Smooth muscle cell (in vitro differentiated cells): ENCODE data around the gene WIPI1. TPM values are rescaled to one million over a fixed set of nuclear protein-coding genes. Genes with fewer than 3 reads are reported as not detected.
A peak's percentile ranks its signal among the peaks of the same experiment; 100 is the strongest.

ENCODE experiments used
- DNase-seq: peaks from one replicate; lab custom pipeline; 2025; ENCODE audit not compliant: unreplicated experiment; lab: John Stamatoyannopoulos, UW
- H2AFZ ChIP-seq: fragments of 200-600 bp; sonication (generic); 2 replicates; pipeline ENCODE4 v1.6.0; 2016; ENCODE audit warnings: antibody characterized with exemption, low read depth, mild to moderate bottlenecking
- H3F3A ChIP-seq: fragments of 200-600 bp; sonication (generic); 2 replicates; pipeline ENCODE4 v1.6.0; 2017; ENCODE audit warnings: antibody characterized with exemption, low read depth
- H3K27ac ChIP-seq: fragments of 200-600 bp; sonication (generic); 2 replicates; pipeline ENCODE4 v1.5.1; 2016; ENCODE audit warnings: low read depth, mild to moderate bottlenecking
- H3K27me3 ChIP-seq: fragments of 200-600 bp; sonication (generic); 2 replicates; pipeline ENCODE4 v1.6.1; 2016; ENCODE audit warnings: low read depth, mild to moderate bottlenecking
- H3K36me3 ChIP-seq: fragments of 200-600 bp; sonication (generic); 2 replicates; pipeline ENCODE4 v1.5.1; 2016; ENCODE audit warnings: low read depth
- H3K4me1 ChIP-seq: fragments of 200-600 bp; sonication (generic); 2 replicates; pipeline ENCODE4 v1.5.1; 2016; ENCODE audit warnings: low read depth
- H3K4me2 ChIP-seq: fragments of 200-600 bp; sonication (generic); 2 replicates; pipeline ENCODE4 v1.6.0; 2016; ENCODE audit warnings: mild to moderate bottlenecking
- H3K4me3 ChIP-seq: fragments of 200-600 bp; sonication (generic); 2 replicates; pipeline ENCODE4 v1.5.1; 2016; ENCODE audit warnings: mild to moderate bottlenecking
- H3K79me2 ChIP-seq: fragments of 200-600 bp; sonication (generic); 2 replicates; pipeline ENCODE4 v1.6.0; 2016; ENCODE audit warnings: low read depth, mild to moderate bottlenecking
- H3K9ac ChIP-seq: fragments of 200-600 bp; sonication (generic); 2 replicates; pipeline ENCODE4 v1.6.0; 2016; ENCODE audit warnings: low read depth
- H3K9me3 ChIP-seq: fragments of 200-600 bp; sonication (generic); replicated peaks from 2 replicates; pipeline ENCODE4 v1.5.1; 2016; ENCODE audit warnings: low read depth
- H4K20me1 ChIP-seq: fragments of 200-600 bp; sonication (generic); 2 replicates; pipeline ENCODE4 v1.6.0; 2016; ENCODE audit warnings: low read depth
- CTCF ChIP-seq: fragments of 200-600 bp; sonication (generic); IDR thresholded peaks from 2 replicates; pipeline ENCODE4 v1.5.1; 2017; ENCODE audit warnings: borderline replicate concordance, mild to moderate bottlenecking, antibody characterized with exemption; ENCODE audit not compliant: insufficient read depth, poor library complexity, severe bottlenecking
- WGBS: methylation state at CpG from one replicate; pipeline ENCODE4 v1.1.7; 2016; ENCODE audit warnings: low lambda C conversion rate; 5-methylcytosine and 5-hydroxymethylcytosine counted together
- polyA plus RNA-seq: library from polyadenylated mRNA; unstranded; fragments of >200 nt; fragmentation: Nextera tagmentation; extraction: Ambion mirVana; gene quantifications from 2 replicates; pipeline ENCODE4 v1.2.1, GENCODE V29; 2016
- total RNA-seq: library from RNA; depleted of rRNA; stranded (reverse); fragments of >200 nt; gene quantifications from 2 replicates; pipeline ENCODE4 v1.2.3, GENCODE V29; 2014

WIPI1 gene
- total and polyA plus RNA-seq, 2 experiments from 2014 or later, result 188 to 196 TPM

- Histone ChIP-seq H3K4me3 (no peak overlapping the region), H3F3A (no peaks in the 10 kb centered on the region), H4K20me1 (no peaks in the 10 kb centered on the region), H3K4me1 (no peaks in the 10 kb centered on the region), H3K79me2 (no peaks in the 10 kb centered on the region), H3K27ac (no peak overlapping the region), H2AFZ (no peak overlapping the region), H3K36me3 (no peaks in the 10 kb centered on the region), H3K4me2 (no peak overlapping the region), H3K27me3 (peaks cover 13% of the 10 kb centered on the region), H3K9me3 (no peaks in the 10 kb centered on the region), H3K9ac (no peak overlapping the region)
- WGBS, result 86% methylated on average over 4 of the region's 4 CpGs
- no peak for TF ChIP-seq CTCF
- no peak for DNase-seq
Measured at GRCh38 chr17:68480885-68481284, 23.6 kb upstream of the WIPI1 start.

GRCh38 chr17:68470961-68471360 is 13.7 kb upstream of the WIPI1 start:
- H3K36me3 ChIP-seq, result no peaks in the 10 kb centered on the region
- H3K9ac ChIP-seq, result no peak overlapping the region
- WGBS, result 93% methylated on average over 1 of the region's 1 CpG
- H3F3A ChIP-seq, result no peaks in the 10 kb centered on the region
- H3K4me3 ChIP-seq, result no peak overlapping the region
- no peaks in the 10 kb centered on the region for H3K27me3 ChIP-seq
- no peak overlapping the region for H2AFZ ChIP-seq
- H3K4me1 ChIP-seq, result peaks cover 7% of the 10 kb centered on the region
- no peak overlapping the region for H3K4me2 ChIP-seq
- no peak for TF ChIP-seq CTCF
- no peaks in the 10 kb centered on the region for H3K9me3 ChIP-seq
- H3K27ac ChIP-seq, result no peak overlapping the region
- DNase-seq, result no peak
- H4K20me1 ChIP-seq, result no peaks in the 10 kb centered on the region
- H3K79me2 ChIP-seq, result no peaks in the 10 kb centered on the region

DNA sequence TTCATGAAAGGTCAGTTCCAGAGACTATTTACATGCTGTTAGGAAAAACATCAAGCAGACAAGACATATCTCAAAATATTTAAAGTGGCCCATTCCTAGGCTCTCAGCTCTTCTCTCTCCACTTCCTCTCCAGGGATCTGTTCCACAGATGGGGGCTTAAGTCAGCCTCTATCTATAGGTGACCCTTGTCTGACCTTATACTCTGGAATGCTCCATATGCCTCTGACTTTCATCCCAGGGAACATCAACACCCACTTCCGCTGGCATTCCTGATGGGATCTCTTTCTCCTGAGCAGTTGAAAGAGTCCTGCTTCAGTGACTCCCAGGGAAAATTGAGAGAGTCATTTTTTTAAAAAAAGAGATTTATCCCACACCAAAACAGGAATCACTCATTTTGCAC is 11.5 kb upstream of the WIPI1 start:
- no peak for TF ChIP-seq CTCF
- Histone ChIP-seq H3F3A (no peaks in the 10 kb centered on the region), H3K9ac (no peak overlapping the region)

GRCh38 chr17:68468334-68468733 is 11.0 kb upstream of the WIPI1 start:
- Histone ChIP-seq H3F3A (no peaks in the 10 kb centered on the region), H3K9me3 (no peaks in the 10 kb centered on the region), H2AFZ (peak overlapping the region; percentile 24), H3K27me3 (no peaks in the 10 kb centered on the region), H3K79me2 (no peaks in the 10 kb centered on the region), H3K9ac (no peak overlapping the region), H3K36me3 (no peaks in the 10 kb centered on the region), H3K4me1 (peaks cover 7% of the 10 kb centered on the region), H3K4me3 (no peak overlapping the region), H3K4me2 (peak overlapping the region; percentile 50), H3K27ac (peak overlapping the region; percentile 52), H4K20me1 (no peaks in the 10 kb centered on the region)
- 48% methylated on average over 5 of the region's 5 CpGs for WGBS
- no peak for DNase-seq
- no peak for TF ChIP-seq CTCF

More for the DNA sequence above, 11.5 kb upstream of the WIPI1 start:
- Histone ChIP-seq H3K27ac (peak overlapping the region; percentile 52), H3K4me2 (peak overlapping the region; percentile 50), H3K4me1 (peaks cover 7% of the 10 kb centered on the region), H3K4me3 (no peak overlapping the region), H3K9me3 (no peaks in the 10 kb centered on the region), H2AFZ (peak overlapping the region; percentile 24), H4K20me1 (no peaks in the 10 kb centered on the region), H3K27me3 (no peaks in the 10 kb centered on the region), H3K79me2 (no peaks in the 10 kb centered on the region), H3K36me3 (no peaks in the 10 kb centered on the region)
- 16% methylated on average over 1 of the region's 1 CpG for WGBS
- DNase-seq, result no peak
